GM19467 (cell line): Measurements from ENCODE around the gene HEY2.
A peak's percentile ranks its signal among the peaks of the same experiment; 100 is the strongest.

Experiments
- ATAC-seq: cut with Tn5 transposase; IDR thresholded peaks from one replicate; pipeline ENCODE4 v1.9.1; 2021; ENCODE audit warnings: mild to moderate bottlenecking, moderate library complexity; ENCODE audit not compliant: unreplicated experiment

HEY2 gene

DNA sequence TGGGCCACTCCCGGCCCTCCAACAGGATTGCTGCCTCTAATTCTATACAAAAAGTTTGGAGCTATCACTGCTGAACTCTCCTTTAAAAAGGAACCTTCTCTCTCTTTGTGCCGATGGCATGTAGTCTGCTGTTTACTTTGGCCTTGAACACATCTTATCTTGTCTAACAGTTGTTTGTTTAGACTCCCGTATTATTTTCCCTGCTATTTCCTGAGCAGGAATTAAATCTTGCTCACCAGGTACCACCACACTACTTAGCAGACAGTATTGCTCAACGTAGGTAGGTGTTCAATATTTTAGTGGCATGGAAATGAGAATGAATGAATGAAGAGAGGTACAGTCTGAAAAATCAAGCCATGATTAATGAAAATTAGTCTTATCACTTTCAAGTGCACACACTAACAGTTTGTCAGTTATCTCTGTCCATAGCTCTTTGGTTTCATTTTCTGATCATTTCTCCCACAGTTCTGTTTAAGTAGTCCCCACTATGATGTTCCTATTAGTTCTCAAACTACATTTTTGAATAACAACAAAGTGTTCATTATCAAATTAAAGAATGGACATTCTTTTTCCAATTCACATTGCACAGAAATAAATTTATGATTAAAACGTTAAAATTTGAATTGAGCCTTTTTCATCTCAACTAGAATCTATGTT is 6.8 kb upstream of the HEY2 start:
- ATAC-seq = no peak

GRCh38 chr6:125743604-125744003 is 5.8 kb upstream of the HEY2 start:
- ATAC-seq = no peak

DNA sequence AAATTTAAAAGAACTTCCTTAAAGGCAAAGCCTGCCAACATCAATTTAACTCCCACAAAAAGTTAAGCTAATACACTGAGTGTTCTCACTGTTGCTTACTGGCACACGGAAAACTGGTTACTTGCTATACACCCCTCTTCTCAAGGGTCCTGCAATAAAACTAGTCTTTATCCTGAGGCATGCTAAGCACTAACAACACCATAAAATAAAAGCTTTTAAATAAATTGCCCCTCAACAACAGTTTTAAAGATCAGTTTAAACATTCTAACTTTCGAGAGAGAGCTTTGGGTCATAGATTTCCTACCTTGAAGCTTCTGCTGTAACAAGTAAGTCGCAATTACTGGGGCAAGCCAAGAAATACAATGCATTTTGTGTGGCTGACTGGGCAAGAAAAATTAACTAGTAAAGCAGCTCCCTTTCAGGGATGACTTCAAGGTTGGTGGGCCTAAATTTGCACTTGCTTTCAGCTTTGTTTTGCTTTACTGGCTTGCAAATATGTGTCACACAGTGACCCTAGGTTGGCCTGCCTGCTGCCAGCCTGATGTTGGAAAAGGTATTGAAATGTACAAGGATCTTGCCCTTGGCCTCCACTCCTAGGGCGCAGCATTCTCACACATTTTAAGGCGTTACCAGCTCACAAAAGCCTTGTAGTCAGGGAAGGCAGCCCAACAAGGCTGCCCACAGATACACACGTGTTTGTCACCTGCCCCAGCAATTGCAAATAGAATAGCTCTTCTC is 4.0 kb upstream of the HEY2 start:
- no peak for ATAC-seq

- no peak for ATAC-seq
Observed at GRCh38 chr6:125746019-125746414, 3.4 kb upstream of the HEY2 start.

DNA sequence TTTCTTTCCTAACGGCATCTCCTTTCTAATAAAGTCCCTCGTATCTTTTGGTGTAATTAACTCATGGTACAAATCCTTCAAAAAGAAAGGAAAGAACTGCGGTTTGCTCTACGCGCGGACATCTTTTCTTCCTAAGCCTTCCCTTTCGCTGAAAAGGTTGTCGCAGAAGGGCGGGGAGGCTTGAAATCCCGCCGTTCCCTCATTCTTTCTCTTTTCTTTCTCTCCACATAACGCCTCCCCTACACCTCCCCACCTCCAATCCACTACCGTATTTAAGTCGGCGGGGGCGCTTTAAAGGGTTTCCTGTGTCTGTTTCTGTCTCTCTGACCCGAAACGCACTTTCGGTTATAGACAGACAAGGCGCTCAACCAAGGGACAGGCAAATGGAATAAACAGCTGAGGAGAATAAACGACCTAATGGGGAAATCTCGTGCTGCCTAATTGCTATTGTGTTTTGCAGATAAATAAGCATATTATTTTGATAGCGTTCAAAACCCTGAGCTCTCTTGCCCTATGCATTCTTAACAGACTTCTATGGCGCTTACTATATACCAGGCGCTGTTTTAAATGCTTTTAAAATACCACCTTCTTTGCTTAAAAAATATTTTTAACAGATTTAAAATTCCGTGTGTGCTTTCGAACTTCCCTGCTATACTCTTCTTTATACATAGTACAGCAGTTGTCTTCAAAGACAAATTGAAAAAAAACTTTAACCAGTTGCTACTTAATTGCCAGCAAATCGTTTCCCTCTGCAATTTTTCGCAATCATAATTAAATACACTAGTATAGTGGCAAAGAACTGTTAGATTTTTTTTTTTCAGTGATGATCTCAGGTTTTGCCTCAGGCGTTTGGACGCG is 2.5 kb upstream of the HEY2 start:
- peak; percentile 57 for ATAC-seq

DNA sequence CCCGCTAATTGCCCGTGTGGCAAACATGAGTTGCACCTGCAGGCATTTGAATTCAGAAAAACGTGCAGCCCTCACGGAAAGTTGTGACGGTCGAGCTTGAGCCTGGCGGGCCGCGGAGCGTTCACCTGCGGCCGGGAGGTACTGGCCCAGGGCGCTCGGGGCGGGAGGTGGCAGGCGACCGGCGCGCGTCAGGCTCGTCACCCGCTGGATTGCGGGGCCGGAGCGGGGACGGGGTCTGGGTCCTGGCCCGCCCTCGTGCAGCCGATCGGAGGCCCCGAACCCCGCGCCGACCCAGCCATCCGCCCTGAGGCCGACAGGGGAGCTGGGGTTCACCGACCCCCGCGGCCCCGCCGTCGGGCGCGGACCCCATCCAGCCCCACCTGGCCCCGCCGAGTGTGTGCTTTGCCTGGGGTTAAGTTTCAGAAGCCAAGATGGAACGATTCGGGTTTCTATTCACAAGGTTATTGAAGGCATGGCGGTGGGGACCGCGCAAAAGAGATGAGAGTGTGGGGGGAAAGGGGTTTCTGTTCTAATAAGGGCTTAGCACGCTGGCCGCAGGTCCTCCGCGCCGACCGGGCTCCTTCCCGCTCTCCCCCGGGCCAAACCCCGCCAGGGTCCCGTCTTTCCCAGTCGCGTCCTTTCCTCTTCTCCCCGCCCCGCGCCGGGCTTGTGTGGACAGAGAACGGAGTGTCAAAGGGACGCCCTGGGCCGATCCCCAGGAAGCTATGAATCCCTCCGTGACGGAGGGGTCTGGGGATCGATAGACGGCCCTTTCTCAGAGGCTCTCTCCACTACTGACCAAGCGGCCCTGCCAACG is 1.6 kb upstream of the HEY2 start:
- ATAC-seq = no peak

- no peak for ATAC-seq
Observed at GRCh38 chr6:125748406-125749172, 843 bp upstream of the HEY2 start.

GRCh38 chr6:125749865-125750691 is 646 bp downstream of the HEY2 start:
- no peak for ATAC-seq

- no peak for ATAC-seq
Observed at GRCh38 chr6:125750692-125751333, 1.4 kb downstream of the HEY2 start.

DNA sequence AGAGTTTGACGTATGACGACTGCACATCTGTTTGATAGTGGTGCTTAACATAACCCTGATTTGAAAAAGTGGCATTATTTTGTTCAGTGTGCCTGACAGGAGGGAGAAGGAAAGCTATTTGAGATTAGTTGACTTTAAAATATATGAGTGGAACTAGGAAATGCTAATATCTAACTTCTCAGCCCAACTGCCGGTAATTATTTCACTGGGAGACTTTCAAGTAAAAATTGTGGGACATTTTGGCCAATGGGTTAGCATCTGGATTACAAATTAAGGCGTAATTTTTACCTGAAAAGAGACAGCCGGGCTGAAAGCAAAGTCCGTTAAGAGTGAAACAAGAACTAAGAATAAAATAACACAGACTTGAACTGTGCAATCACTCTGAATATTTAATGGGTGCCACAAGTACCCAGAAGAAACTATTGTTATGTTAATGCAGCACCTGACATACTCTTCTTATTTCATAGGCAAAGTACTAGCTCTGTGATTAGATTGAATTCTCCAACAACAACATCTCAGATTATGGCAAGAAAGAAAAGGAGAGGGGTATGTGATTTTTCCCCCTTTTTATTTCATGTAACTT is 2.0 kb downstream of the HEY2 start:
- ATAC-seq = no peak

GRCh38 chr6:125752773-125753172 is 3.3 kb downstream of the HEY2 start:
- ATAC-seq = no peak

- no peak for ATAC-seq
Observed at GRCh38 chr6:125753218-125753936, 3.9 kb downstream of the HEY2 start.

GRCh38 chr6:125753937-125754259 is 4.5 kb downstream of the HEY2 start:
- no peak for ATAC-seq

DNA sequence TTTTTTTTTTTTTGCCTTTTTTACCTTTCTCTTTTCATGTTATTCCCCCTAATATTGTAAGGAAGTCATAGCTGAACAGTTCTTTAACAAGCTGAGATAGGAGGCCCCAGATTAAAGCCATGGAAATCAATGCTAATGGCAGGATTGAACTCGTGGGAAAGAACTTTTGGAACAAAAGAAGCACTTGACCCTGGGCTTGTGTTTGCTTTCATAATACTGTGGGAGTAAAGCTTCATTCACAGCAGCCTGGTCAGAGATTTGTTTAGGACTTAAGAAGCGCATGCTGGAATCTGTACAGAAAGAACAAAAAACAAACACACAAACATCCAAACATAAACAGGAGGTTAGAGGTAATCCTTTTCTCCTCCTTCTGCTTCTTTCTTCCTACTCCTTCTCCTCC is 5.1 kb downstream of the HEY2 start:
- ATAC-seq = no peak

DNA sequence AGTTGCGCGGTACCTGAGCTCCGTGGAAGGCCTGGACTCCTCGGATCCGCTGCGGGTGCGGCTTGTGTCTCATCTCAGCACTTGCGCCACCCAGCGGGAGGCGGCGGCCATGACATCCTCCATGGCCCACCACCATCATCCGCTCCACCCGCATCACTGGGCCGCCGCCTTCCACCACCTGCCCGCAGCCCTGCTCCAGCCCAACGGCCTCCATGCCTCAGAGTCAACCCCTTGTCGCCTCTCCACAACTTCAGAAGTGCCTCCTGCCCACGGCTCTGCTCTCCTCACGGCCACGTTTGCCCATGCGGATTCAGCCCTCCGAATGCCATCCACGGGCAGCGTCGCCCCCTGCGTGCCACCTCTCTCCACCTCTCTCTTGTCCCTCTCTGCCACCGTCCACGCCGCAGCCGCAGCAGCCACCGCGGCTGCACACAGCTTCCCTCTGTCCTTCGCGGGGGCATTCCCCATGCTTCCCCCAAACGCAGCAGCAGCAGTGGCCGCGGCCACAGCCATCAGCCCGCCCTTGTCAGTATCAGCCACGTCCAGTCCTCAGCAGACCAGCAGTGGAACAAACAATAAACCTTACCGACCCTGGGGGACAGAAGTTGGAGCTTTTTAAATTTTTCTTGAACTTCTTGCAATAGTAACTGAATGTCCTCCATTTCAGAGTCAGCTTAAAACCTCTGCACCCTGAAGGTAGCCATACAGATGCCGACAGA is 9.9 kb downstream of the HEY2 start:
- no peak for ATAC-seq

DNA sequence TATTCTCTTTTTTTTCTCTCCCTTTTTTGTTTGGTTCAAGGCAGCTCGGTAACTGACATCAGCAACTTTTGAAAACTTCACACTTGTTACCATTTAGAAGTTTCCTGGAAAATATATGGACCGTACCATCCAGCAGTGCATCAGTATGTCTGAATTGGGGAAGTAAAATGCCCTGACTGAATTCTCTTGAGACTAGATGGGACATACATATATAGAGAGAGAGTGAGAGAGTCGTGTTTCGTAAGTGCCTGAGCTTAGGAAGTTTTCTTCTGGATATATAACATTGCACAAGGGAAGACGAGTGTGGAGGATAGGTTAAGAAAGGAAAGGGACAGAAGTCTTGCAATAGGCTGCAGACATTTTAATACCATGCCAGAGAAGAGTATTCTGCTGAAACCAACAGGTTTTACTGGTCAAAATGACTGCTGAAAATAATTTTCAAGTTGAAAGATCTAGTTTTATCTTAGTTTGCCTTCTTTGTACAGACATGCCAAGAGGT is 10.6 kb downstream of the HEY2 start:
- ATAC-seq = no peak

- ATAC-seq = no peak
Observed at GRCh38 chr6:125764121-125764671, 14.8 kb downstream of the HEY2 start.
